SU-DHL-6 (cell line): Measurements from ENCODE around the gene YBX1.
A peak's percentile ranks its signal among the peaks of the same experiment; 100 is the strongest.

Experiments
- H2AFZ ChIP-seq: fragments of 200-600 bp; sonication (generic); 2 replicates; pipeline ENCODE4 v1.6.1; 2014; ENCODE audit warnings: low read depth, mild to moderate bottlenecking, moderate library complexity, mixed read lengths, antibody characterized with exemption, low read length; ENCODE audit not compliant: severe bottlenecking
- H3F3A ChIP-seq: fragments of 200-600 bp; shearing (Covaris generic); 2 replicates; pipeline ENCODE4 v1.6.0; 2016; ENCODE audit warnings: antibody characterized with exemption, mild to moderate bottlenecking; ENCODE audit not compliant: insufficient read depth
- H3K27ac ChIP-seq: fragments of 200-600 bp; sonication (generic); 2 replicates; pipeline ENCODE4 v1.5.1; 2016; ENCODE audit warnings: low read depth, mild to moderate bottlenecking, low read length, moderate library complexity, mixed read lengths
- H3K27me3 ChIP-seq: fragments of 200-600 bp; sonication (generic), shearing (Covaris generic); 2 replicates; pipeline ENCODE4 v1.6.0; 2014; ENCODE audit warnings: mild to moderate bottlenecking, low read length
- H3K36me3 ChIP-seq: fragments of 200-600 bp; sonication (generic); 2 replicates; pipeline ENCODE4 v1.6.1; 2014; ENCODE audit warnings: mild to moderate bottlenecking, low read length, mixed read lengths
- H3K4me2 ChIP-seq: fragments of 300-600, 200-600 bp; shearing (Covaris generic), sonication (generic); 2 replicates; pipeline ENCODE4 v1.6.0; 2014; ENCODE audit warnings: low read length, low read depth, mild to moderate bottlenecking; ENCODE audit not compliant: poor library complexity, severe bottlenecking
- H3K4me3 ChIP-seq: fragments of 200-600 bp; sonication (generic); 2 replicates; pipeline ENCODE4 v1.5.1; 2014; ENCODE audit warnings: antibody characterized with exemption, low read length, mild to moderate bottlenecking, mixed read lengths; ENCODE audit not compliant: insufficient read depth, poor library complexity, severe bottlenecking
- H3K79me2 ChIP-seq: fragments of 200-600 bp; sonication (generic); 2 replicates; pipeline ENCODE4 v1.6.1; 2014; ENCODE audit warnings: mild to moderate bottlenecking, low read length, moderate library complexity; ENCODE audit not compliant: insufficient read depth
- H3K9ac ChIP-seq: fragments of 200-600 bp; sonication (generic); 2 replicates; pipeline ENCODE4 v1.7.0; 2014; ENCODE audit warnings: mild to moderate bottlenecking, low read length
- H3K9me2 ChIP-seq: fragments of 200-600 bp; sonication (generic); replicated peaks from 2 replicates; pipeline ENCODE4 v1.6.1; 2014; ENCODE audit warnings: low read length; ENCODE audit not compliant: insufficient read depth
- H3K9me3 ChIP-seq: fragments of 200-600 bp; sonication (generic); 2 replicates; pipeline ENCODE4 v1.6.1; 2014; ENCODE audit warnings: low read length, mixed read lengths; ENCODE audit not compliant: insufficient read depth
- H4K20me1 ChIP-seq: fragments of 200-600 bp; sonication (generic); 2 replicates; pipeline ENCODE4 v1.6.1; 2014; ENCODE audit warnings: low read depth, mild to moderate bottlenecking, antibody characterized with exemption, low read length, moderate library complexity, mixed read lengths
- EZH2phosphoT487 ChIP-seq: fragments of 200-600 bp; sonication (generic), shearing (Covaris generic); conservative IDR thresholded peaks from 2 replicates; pipeline ENCODE4 v1.6.1; 2018; ENCODE audit warnings: mild to moderate bottlenecking, antibody characterized with exemption, low read length, moderate library complexity, mixed read lengths
- TF ChIP-seq, protein P1 (sequence below): fragments of 200-600 bp; sonication (generic); IDR thresholded peaks from one replicate; pipeline ENCODE4 v1.5.1; 2017; ENCODE audit warnings: antibody characterized with exemption, mild to moderate bottlenecking, low read length, moderate library complexity; ENCODE audit not compliant: insufficient read depth, poor library complexity, severe bottlenecking

The YBX1 gene

DNA sequence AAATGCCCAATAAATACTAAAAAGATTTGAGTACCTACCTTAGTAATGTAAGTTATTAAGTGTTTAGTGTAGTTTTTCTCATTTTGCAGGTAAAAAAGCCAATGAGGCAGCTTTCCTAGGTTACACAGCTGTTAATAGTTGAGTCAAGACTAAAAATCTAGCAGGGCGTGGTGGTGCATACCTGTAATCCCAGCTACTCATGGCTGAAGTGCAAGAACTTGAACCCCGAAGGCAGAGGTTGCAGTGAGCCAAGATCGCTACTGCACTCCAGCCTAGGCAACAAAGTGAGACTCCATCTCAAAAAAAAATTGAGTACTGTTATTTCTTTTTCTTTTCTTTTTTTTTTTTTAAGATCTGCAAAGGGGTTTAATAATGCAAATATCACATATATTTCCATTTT lies 7.7 kb downstream of the YBX1 start:
- Histone ChIP-seq H3K9ac (no peak overlapping the region), H3K36me3 (peaks cover 62% of the 10 kb centered on the region), H3K4me3 (no peak overlapping the region), H2AFZ (no peak overlapping the region), H3K9me3 (no peaks in the 10 kb centered on the region), H3F3A (peaks cover 36% of the 10 kb centered on the region; the same call in 1 of the 2 replicates), H3K4me2 (peak overlapping the region; percentile 89), H3K27me3 (no peaks in the 10 kb centered on the region), H4K20me1 (peaks cover 97% of the 10 kb centered on the region), H3K27ac (no peak overlapping the region), H3K9me2 (no peaks in the 10 kb centered on the region), H3K79me2 (peaks cover 100% of the 10 kb centered on the region)
- no peak for TF ChIP-seq EZH2phosphoT487
- TF ChIP-seq, protein P1, sequence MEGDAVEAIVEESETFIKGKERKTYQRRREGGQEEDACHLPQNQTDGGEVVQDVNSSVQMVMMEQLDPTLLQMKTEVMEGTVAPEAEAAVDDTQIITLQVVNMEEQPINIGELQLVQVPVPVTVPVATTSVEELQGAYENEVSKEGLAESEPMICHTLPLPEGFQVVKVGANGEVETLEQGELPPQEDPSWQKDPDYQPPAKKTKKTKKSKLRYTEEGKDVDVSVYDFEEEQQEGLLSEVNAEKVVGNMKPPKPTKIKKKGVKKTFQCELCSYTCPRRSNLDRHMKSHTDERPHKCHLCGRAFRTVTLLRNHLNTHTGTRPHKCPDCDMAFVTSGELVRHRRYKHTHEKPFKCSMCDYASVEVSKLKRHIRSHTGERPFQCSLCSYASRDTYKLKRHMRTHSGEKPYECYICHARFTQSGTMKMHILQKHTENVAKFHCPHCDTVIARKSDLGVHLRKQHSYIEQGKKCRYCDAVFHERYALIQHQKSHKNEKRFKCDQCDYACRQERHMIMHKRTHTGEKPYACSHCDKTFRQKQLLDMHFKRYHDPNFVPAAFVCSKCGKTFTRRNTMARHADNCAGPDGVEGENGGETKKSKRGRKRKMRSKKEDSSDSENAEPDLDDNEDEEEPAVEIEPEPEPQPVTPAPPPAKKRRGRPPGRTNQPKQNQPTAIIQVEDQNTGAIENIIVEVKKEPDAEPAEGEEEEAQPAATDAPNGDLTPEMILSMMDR: no peak

DNA sequence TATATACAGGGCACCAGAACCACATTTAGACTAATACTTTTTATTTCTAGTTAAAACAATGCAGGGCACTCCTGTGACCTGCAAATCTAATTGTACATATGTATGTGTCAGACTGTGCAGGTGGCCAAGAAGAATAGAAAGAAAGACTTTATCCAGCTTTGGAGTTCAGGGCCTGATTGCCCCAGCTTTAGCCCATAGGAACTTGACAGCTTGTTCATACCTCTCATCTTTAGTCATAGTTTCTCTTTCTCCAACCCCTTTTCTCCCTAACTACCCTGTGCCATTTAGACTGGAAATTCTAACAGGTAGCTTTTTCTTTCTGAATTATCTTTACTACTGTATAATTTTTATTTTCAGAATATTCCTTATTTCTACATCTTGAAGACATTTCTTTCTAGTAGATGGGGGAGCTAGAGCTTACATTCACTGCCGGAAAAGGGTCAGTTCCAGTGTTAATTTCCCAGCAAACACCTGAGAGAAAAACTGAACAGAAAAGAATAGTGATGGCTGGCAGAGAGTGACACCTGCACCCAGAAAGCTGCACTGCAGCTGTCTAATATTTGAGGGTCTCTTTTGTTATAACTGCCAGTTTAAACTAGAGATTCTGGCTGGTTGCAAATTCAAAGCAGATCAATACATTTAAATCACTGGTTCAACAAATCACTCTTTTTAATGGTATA lies 8.4 kb downstream of the YBX1 start:
- Histone ChIP-seq H3K27me3 (no peaks in the 10 kb centered on the region), H3K9me3 (no peaks in the 10 kb centered on the region), H3K36me3 (peaks cover 61% of the 10 kb centered on the region), H3K27ac (no peak overlapping the region), H3K9me2 (no peaks in the 10 kb centered on the region), H3F3A (peaks cover 36% of the 10 kb centered on the region; the same call in 1 of the 2 replicates), H3K4me3 (no peak overlapping the region), H3K79me2 (peaks cover 100% of the 10 kb centered on the region), H3K4me2 (peak overlapping the region; percentile 89), H2AFZ (no peak overlapping the region), H3K9ac (no peak overlapping the region), H4K20me1 (peaks cover 97% of the 10 kb centered on the region)
- no peak for TF ChIP-seq EZH2phosphoT487
- TF ChIP-seq, protein P1: no peak

DNA sequence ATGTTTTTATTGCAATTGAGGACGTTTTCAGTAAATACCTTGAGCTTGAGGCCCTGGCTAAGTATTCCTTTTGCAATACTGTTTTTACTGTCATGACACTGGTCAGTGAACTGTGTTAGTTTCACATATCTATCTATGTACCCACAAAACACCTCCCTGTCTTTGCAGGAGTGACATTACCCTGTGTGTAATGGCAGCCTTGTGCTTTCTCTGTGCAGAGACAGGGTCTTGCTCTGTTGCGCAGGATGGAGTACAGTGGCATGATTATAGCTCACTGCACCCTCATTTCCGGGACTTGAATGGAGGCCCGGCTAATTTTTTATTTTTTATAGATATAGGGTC lies 8.9 kb downstream of the YBX1 start:
- Histone ChIP-seq H2AFZ (no peak overlapping the region), H4K20me1 (peaks cover 97% of the 10 kb centered on the region), H3K9ac (no peak overlapping the region), H3K4me2 (peak overlapping the region; percentile 89), H3K4me3 (no peak overlapping the region), H3F3A (peaks cover 36% of the 10 kb centered on the region; the same call in 1 of the 2 replicates), H3K27me3 (no peaks in the 10 kb centered on the region), H3K79me2 (peaks cover 100% of the 10 kb centered on the region), H3K36me3 (peaks cover 61% of the 10 kb centered on the region), H3K9me2 (no peaks in the 10 kb centered on the region), H3K27ac (no peak overlapping the region), H3K9me3 (no peaks in the 10 kb centered on the region)
- TF ChIP-seq, protein P1: no peak
- no peak for TF ChIP-seq EZH2phosphoT487
